H9 (cell line): ENCODE measurements around the gene SCTR. TPM values are rescaled to one million over a fixed set of nuclear protein-coding genes. Genes with fewer than 3 reads are reported as not detected.

Experiments
- DNase-seq: peaks from one replicate; pipeline ENCODE4 v3.0.0-alpha.2; 2017
- H2AFZ ChIP-seq: one replicate; pipeline ENCODE4 v1.6.1; 2013; ENCODE audit warnings: mild to moderate bottlenecking, low read length, control low read depth, moderate library complexity
- H2AK5ac ChIP-seq: 2 replicates; pipeline ENCODE4 v1.6.1; 2013; ENCODE audit warnings: low read length, control low read depth, mixed read lengths; ENCODE audit not compliant: insufficient read length
- H2BK120ac ChIP-seq: one replicate; pipeline ENCODE4 v1.6.1; 2013; ENCODE audit warnings: low read depth, mild to moderate bottlenecking, low read length, control low read depth, inconsistent platforms; ENCODE audit not compliant: poor library complexity, severe bottlenecking
- H2BK12ac ChIP-seq: 2 replicates; pipeline ENCODE4 v1.6.1; 2013; ENCODE audit warnings: low read length, control low read depth, mixed read lengths, low read depth; ENCODE audit not compliant: insufficient read length
- H2BK15ac ChIP-seq: 2 replicates; pipeline ENCODE4 v1.6.1; 2013; ENCODE audit warnings: low read depth, low read length, control low read depth
- H2BK20ac ChIP-seq: one replicate; pipeline ENCODE4 v1.6.1; 2013; ENCODE audit warnings: low read depth, mild to moderate bottlenecking, low read length, control low read depth, inconsistent platforms; ENCODE audit not compliant: poor library complexity, severe bottlenecking
- H2BK5ac ChIP-seq: 2 replicates; pipeline ENCODE4 v1.6.1; 2013; ENCODE audit warnings: low read length, control low read depth, mixed read lengths; ENCODE audit not compliant: insufficient read length
- H3K14ac ChIP-seq: 2 replicates; pipeline ENCODE4 v1.6.1; 2013; ENCODE audit warnings: low read length, control low read depth; ENCODE audit not compliant: insufficient read depth
- H3K18ac ChIP-seq: 2 replicates; pipeline ENCODE4 v1.6.1; 2013; ENCODE audit warnings: low read depth, mild to moderate bottlenecking, mixed read lengths, low read length, control low read depth; ENCODE audit not compliant: insufficient read length
- H3K23ac ChIP-seq: 2 replicates; pipeline ENCODE4 v1.6.1; 2013; ENCODE audit warnings: low read length, control low read depth, mixed read lengths, low read depth; ENCODE audit not compliant: insufficient read length
- H3K23me2 ChIP-seq: 2 replicates; pipeline ENCODE4 v1.6.1; 2013; ENCODE audit warnings: low read depth, mild to moderate bottlenecking, mixed read lengths, low read length, control low read depth; ENCODE audit not compliant: insufficient read length, poor library complexity, severe bottlenecking
- H3K27ac ChIP-seq: 2 replicates; pipeline ENCODE4 v1.5.1; 2013; ENCODE audit warnings: low read length, control low read depth, mixed read lengths, low read depth; ENCODE audit not compliant: insufficient read length
- H3K27me3 ChIP-seq: 2 replicates; pipeline ENCODE4 v1.6.1; 2013; ENCODE audit warnings: low read length, control low read depth, inconsistent platforms; ENCODE audit not compliant: insufficient read depth
- H3K4ac ChIP-seq: 2 replicates; pipeline ENCODE4 v1.6.1; 2013; ENCODE audit warnings: low read depth, mild to moderate bottlenecking, control low read depth, inconsistent platforms, low read length, moderate library complexity
- H3K4me1 ChIP-seq: 2 replicates; pipeline ENCODE4 v1.6.1; 2013; ENCODE audit warnings: low read length, control low read depth, inconsistent platforms; ENCODE audit not compliant: insufficient read depth
- H3K4me2 ChIP-seq: 2 replicates; pipeline ENCODE4 v1.6.1; 2013; ENCODE audit warnings: low read length, control low read depth, mixed read lengths; ENCODE audit not compliant: insufficient read length, insufficient read depth
- H3K56ac ChIP-seq: 2 replicates; pipeline ENCODE4 v1.6.1; 2013; ENCODE audit warnings: low read depth, mild to moderate bottlenecking, mixed read lengths, low read length, control low read depth; ENCODE audit not compliant: insufficient read length
- H3K79me1 ChIP-seq: 2 replicates; pipeline ENCODE4 v1.6.1; 2013; ENCODE audit warnings: low read depth, mild to moderate bottlenecking, moderate library complexity, low read length, control low read depth, inconsistent platforms; ENCODE audit not compliant: insufficient read depth, poor library complexity, severe bottlenecking
- H3K79me2 ChIP-seq: 2 replicates; pipeline ENCODE4 v1.6.1; 2013; ENCODE audit warnings: low read length, control low read depth, inconsistent platforms; ENCODE audit not compliant: insufficient read depth
- H3K9ac ChIP-seq: 2 replicates; pipeline ENCODE4 v1.6.1; 2013; ENCODE audit warnings: low read length, control low read depth, mixed read lengths; ENCODE audit not compliant: insufficient read length; ENCODE audit errors: extremely low read depth
- H3K9me3 ChIP-seq: one replicate; pipeline ENCODE4 v1.6.1; 2013; ENCODE audit warnings: low read depth, low read length, inconsistent platforms; ENCODE audit not compliant: control insufficient read depth
- H3T11ph ChIP-seq: one replicate; pipeline ENCODE4 v1.6.1; 2013; ENCODE audit warnings: mild to moderate bottlenecking, low read length, control low read depth, inconsistent platforms
- H4K20me1 ChIP-seq: one replicate; pipeline ENCODE4 v1.6.1; 2013; ENCODE audit not compliant: control insufficient read depth, insufficient read length, insufficient read depth
- H4K5ac ChIP-seq: 2 replicates; pipeline ENCODE4 v1.6.1; 2013; ENCODE audit warnings: low read depth, mild to moderate bottlenecking, mixed read lengths, low read length, control low read depth; ENCODE audit not compliant: insufficient read length
- H4K8ac ChIP-seq: replicated peaks from 2 replicates; pipeline ENCODE4 v1.6.1; 2013; ENCODE audit warnings: low read length, control low read depth, mixed read lengths, low read depth; ENCODE audit not compliant: insufficient read length
- H4K91ac ChIP-seq: 2 replicates; pipeline ENCODE4 v1.6.1; 2013; ENCODE audit warnings: low read depth, mild to moderate bottlenecking, moderate library complexity, mixed read lengths, low read length, control low read depth; ENCODE audit not compliant: insufficient read length
- H3K27ac Mint-ChIP-seq, 3 experiments: 2 replicates in 2 of 3; 3 replicates in 1 of 3; pipeline ENCODE4 v1.8.0; 2020 to 2021; ENCODE audit warnings: mixed read lengths in 3 of 3, mild to moderate bottlenecking in 1 of 3, moderate library complexity in 1 of 3
- H3K27me3 Mint-ChIP-seq: 2 replicates; pipeline ENCODE4 v1.8.0; 2021; ENCODE audit warnings: low read depth, mild to moderate bottlenecking, moderate library complexity, mixed read lengths
- H3K36me3 Mint-ChIP-seq, 3 experiments: 2 replicates in 2 of 3; 3 replicates in 1 of 3; pipeline ENCODE4 v1.8.0; 2020 to 2021; ENCODE audit warnings: low read depth in 3 of 3, mixed read lengths in 3 of 3; ENCODE audit not compliant: insufficient read depth in 1 of 3
- H3K4me1 Mint-ChIP-seq, 2 experiments: 2 replicates each; pipeline ENCODE4 v1.8.0; 2020; ENCODE audit warnings: mixed read lengths in 2 of 2
- H3K4me3 Mint-ChIP-seq, 2 experiments: 2 replicates in 1 of 2; 3 replicates in 1 of 2; pipeline ENCODE4 v1.8.0; 2020 to 2021; ENCODE audit warnings: mild to moderate bottlenecking in 2 of 2, mixed read lengths in 2 of 2, moderate library complexity in 1 of 2
- H3K9me3 Mint-ChIP-seq, 2 experiments: 2 replicates in 1 of 2; 3 replicates in 1 of 2; pipeline ENCODE4 v1.8.0; 2020; ENCODE audit warnings: mild to moderate bottlenecking in 2 of 2, mixed read lengths in 2 of 2, moderate library complexity in 1 of 2
- WGBS: extraction: QIAGEN DNeasy Blood & Tissue Kit; methylation state at CpG from one replicate; pipeline ENCODE4 v1.1.7; 2013; ENCODE audit warnings: missing lambda C conversion rate, low lambda C conversion rate, mixed read lengths; ENCODE audit not compliant: insufficient read length; ENCODE audit errors: extremely low coverage; 5-methylcytosine and 5-hydroxymethylcytosine counted together
- total RNA-seq: library from RNA; stranded (reverse); gene quantifications from 2 replicates; pipeline ENCODE4 v1.2.1, GENCODE V29; 2021
- TF ChIP-seq, protein P1 (sequence below): fragments of 200-600 bp; sonication (generic); conservative IDR thresholded peaks from 3 replicates; pipeline ENCODE4 v1.8.0; 2021; ENCODE audit warnings: antibody characterized with exemption, mild to moderate bottlenecking

Gene SCTR
- total RNA-seq, 1 experiment from 2014 or later: not detected

DNA sequence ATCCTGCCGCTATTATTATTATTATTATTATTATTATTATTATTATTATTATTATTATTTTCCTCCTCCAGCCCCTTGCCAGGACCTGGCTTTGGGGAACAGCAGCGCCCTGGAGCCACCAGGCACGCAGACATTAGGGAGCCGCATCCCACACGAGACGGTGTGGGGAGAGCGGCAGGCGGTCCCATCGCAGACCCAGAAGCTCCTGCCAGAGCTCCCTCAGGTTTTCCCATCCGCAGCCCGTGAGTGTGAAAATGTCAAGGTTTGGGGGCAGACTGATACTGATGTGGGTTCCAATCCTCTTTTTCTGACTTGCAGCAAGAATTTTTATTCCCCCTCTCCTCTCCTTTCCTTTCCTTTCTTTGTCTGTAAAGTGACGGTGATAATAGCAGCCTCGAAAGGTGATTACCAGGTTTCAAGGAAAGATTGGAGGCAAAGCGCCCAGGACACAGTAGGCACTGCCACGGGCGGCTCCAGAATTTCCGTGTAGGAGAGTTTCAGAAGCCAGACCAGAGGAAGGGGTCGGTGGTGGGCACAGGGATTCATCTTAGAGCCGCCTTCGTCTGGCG lies 816 bp downstream of the SCTR start:
- peak overlapping the region; percentile 47 for H3K4me2 ChIP-seq
- H3K79me1 ChIP-seq: no peaks in the 10 kb centered on the region
- no peaks in the 10 kb centered on the region for H3K9me3 ChIP-seq
- H4K5ac ChIP-seq: no peak overlapping the region
- Mint-ChIP-seq H3K4me1 (peaks cover 31 to 42% of the 10 kb centered on the region in 2 experiments), H3K27ac (no peak overlapping the region; a peak in 1 of 7 replicates), H3K4me3 (peak overlapping the region; percentile 62 to 82), H3K9me3 (peaks cover 0 to 4% of the 10 kb centered on the region in 2 experiments; a peak in 1 of 5 replicates), H3K36me3 (no peaks in the 10 kb centered on the region; a peak in 1 of 7 replicates), H3K27me3 (peaks cover 73% of the 10 kb centered on the region)
- no peak overlapping the region for H2BK120ac ChIP-seq
- peak overlapping the region; percentile 25 for H2AFZ ChIP-seq
- no peak overlapping the region for H3T11ph ChIP-seq
- no peak overlapping the region for H3K14ac ChIP-seq
- no peak overlapping the region for H2BK15ac ChIP-seq
- H3K4me1 ChIP-seq: no peaks in the 10 kb centered on the region
- H3K79me2 ChIP-seq: no peaks in the 10 kb centered on the region
- no peak for DNase-seq
- no peak overlapping the region for H3K23ac ChIP-seq
- WGBS: no CpG with 5 or more reads among the region's 21 CpGs
- H3K27ac ChIP-seq: no peak overlapping the region
- H4K8ac ChIP-seq: no peak overlapping the region
- H3K23me2 ChIP-seq: peaks cover 8% of the 10 kb centered on the region
- no peak overlapping the region for H3K9ac ChIP-seq
- H3K18ac ChIP-seq: no peak overlapping the region
- H4K20me1 ChIP-seq: no peaks in the 10 kb centered on the region
- H3K4ac ChIP-seq: no peak overlapping the region
- H2BK5ac ChIP-seq: no peak overlapping the region
- H3K27me3 ChIP-seq: peaks cover 22% of the 10 kb centered on the region
- no peak overlapping the region for H2BK12ac ChIP-seq
- H2AK5ac ChIP-seq: no peak overlapping the region
- TF ChIP-seq, protein P1, sequence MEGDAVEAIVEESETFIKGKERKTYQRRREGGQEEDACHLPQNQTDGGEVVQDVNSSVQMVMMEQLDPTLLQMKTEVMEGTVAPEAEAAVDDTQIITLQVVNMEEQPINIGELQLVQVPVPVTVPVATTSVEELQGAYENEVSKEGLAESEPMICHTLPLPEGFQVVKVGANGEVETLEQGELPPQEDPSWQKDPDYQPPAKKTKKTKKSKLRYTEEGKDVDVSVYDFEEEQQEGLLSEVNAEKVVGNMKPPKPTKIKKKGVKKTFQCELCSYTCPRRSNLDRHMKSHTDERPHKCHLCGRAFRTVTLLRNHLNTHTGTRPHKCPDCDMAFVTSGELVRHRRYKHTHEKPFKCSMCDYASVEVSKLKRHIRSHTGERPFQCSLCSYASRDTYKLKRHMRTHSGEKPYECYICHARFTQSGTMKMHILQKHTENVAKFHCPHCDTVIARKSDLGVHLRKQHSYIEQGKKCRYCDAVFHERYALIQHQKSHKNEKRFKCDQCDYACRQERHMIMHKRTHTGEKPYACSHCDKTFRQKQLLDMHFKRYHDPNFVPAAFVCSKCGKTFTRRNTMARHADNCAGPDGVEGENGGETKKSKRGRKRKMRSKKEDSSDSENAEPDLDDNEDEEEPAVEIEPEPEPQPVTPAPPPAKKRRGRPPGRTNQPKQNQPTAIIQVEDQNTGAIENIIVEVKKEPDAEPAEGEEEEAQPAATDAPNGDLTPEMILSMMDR: no peak
- H2BK20ac ChIP-seq: no peak overlapping the region
- no peak overlapping the region for H3K56ac ChIP-seq
- H4K91ac ChIP-seq: no peak overlapping the region
